Stimulated activated naive CD8-positive, alpha-beta T cell treated with anti-CD3 and anti-CD28 coated beads, Interleukin-15, Interleukin-2, amounts not matched to agents 100 ng/mL and 50 ng/mL, for 24 hours (primary cell): ENCODE measurements around the gene CFAP43.

Source experiments
- H3K27ac Mint-ChIP-seq: one replicate; pipeline ENCODE4 v1.8.0; 2021; ENCODE audit warnings: mild to moderate bottlenecking, mixed read lengths
- H3K27me3 Mint-ChIP-seq: one replicate; pipeline ENCODE4 v1.8.0; 2021; ENCODE audit warnings: mixed read lengths
- H3K36me3 Mint-ChIP-seq: one replicate; pipeline ENCODE4 v1.8.0; 2021; ENCODE audit warnings: low read depth, mixed read lengths
- H3K4me1 Mint-ChIP-seq: one replicate; pipeline ENCODE4 v1.8.0; 2021; ENCODE audit warnings: low read depth, mixed read lengths
- H3K4me3 Mint-ChIP-seq: one replicate; pipeline ENCODE4 v1.8.0; 2021; ENCODE audit warnings: mild to moderate bottlenecking, mixed read lengths
- H3K9me3 Mint-ChIP-seq: one replicate; pipeline ENCODE4 v1.8.0; 2021; ENCODE audit warnings: mixed read lengths

The CFAP43 gene

DNA sequence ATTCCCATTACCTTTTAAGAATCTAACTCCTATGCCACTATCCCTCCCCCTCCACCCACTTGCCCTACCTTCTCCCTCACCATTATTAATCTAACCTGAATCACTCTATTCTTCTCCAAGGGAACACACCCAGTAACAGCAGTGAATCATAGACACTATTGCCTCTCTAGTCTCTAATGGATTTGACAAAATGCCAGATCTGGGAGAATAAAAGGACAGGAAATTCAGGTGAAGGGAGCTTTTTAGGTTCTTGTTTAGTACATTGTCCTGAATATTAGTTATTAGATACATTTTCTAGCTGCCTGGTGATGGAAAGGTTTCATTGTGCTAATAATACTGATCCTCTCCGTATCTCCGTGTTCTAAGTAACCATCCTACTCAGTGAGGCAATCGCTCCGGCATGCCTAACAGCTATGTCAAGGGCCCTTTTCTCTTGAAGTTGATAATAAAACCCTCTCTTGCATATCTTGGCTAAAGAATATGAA is 114.3 kb downstream of the CFAP43 start:
- H3K4me1 Mint-ChIP-seq = peaks cover 42% of the 10 kb centered on the region
- H3K27me3 Mint-ChIP-seq = no peaks in the 10 kb centered on the region
- no peaks in the 10 kb centered on the region for H3K36me3 Mint-ChIP-seq
- H3K4me3 Mint-ChIP-seq = no peak overlapping the region
- H3K9me3 Mint-ChIP-seq = no peaks in the 10 kb centered on the region
- no peak overlapping the region for H3K27ac Mint-ChIP-seq

DNA sequence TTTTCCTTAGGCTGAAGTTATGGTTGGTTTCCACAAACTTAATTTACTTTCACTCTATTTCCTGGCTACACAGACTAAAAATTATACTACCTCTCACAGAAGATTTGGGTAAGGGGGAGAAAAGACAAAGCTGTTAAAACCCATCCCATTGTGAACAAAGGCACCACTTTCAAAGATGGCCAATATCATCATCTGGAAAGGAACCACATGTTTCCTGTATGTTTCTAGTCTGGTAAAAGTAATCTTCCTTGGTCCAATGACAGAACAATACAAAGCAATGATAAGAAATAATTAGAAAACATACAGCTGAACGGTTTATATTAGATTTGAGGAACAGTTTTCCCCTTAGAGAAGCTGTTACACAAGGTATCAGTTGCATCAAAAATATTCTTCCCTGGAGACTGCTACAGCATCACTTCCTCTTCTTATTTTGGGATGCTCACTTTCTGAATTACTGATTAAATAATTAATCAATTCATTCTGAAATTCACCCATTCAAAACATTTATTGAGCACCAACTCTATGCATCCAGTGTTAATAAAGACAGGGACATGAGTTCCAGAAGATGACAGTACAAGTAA is 118.7 kb downstream of the CFAP43 start:
- Mint-ChIP-seq H3K4me1 (peaks cover 33% of the 10 kb centered on the region), H3K27ac (no peak overlapping the region), H3K4me3 (no peak overlapping the region), H3K36me3 (no peaks in the 10 kb centered on the region), H3K9me3 (no peaks in the 10 kb centered on the region), H3K27me3 (peaks cover 9% of the 10 kb centered on the region)

DNA sequence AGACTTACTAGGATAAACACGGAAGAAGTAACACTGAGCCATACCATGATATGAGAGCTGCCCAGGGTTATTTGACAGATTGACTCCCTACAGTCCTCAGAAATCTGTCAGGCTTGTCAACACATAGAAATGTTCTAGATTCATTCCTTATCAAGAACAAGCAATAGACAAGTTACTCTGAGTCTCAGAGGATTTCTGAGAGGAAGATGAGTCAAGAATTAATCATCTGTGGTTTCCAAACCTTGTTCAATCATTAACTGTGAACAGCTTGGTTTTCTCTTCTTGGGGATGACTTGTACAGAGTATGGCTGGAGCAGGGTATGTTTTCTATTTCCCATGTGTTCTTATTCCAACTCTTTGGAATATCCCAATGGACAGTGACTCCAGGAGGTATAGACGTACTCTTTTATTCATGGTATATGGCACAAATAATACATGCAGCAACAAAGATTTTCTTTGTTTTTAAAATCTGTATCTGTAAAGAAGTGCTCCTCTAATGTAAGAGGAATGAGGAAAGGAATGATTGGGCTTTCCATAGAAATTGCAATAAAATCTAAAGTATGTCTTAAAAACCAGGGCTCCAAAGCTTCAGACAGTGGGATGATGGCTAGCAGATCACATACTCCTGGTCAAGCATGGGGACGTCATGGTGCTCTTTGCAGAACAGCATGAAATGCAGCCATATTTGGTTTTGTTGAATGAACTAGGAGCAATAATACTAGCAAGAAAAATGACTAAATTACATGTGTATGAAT is 122.1 kb downstream of the CFAP43 start:
- Mint-ChIP-seq H3K36me3 (no peaks in the 10 kb centered on the region), H3K9me3 (no peaks in the 10 kb centered on the region), H3K27ac (no peak overlapping the region), H3K4me3 (no peak overlapping the region), H3K4me1 (peaks cover 17% of the 10 kb centered on the region), H3K27me3 (peaks cover 9% of the 10 kb centered on the region)

DNA sequence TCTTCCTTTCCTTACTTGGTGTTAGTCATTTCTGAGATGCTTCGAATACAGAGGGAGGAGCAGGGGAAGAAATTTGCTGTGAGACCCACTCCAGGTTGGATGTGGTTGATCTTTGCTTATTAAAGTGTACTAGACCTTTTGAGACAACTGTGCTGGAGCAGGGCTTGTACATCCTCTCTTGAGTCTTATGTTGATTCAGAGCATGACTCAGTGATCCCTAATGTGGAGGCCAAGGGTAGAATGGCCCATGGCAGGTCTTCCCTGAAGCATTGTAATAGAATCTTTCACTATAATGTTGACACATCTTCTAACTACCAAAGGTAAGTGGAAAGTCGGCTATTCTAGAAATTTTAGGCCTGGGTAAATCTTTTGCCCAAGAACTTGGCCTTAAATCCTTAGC is 127.2 kb downstream of the CFAP43 start:
- peaks cover 12% of the 10 kb centered on the region for H3K4me1 Mint-ChIP-seq
- H3K9me3 Mint-ChIP-seq = no peaks in the 10 kb centered on the region
- H3K27me3 Mint-ChIP-seq = peaks cover 4% of the 10 kb centered on the region
- H3K36me3 Mint-ChIP-seq = no peaks in the 10 kb centered on the region
- H3K27ac Mint-ChIP-seq = no peak overlapping the region
- H3K4me3 Mint-ChIP-seq = no peak overlapping the region

DNA sequence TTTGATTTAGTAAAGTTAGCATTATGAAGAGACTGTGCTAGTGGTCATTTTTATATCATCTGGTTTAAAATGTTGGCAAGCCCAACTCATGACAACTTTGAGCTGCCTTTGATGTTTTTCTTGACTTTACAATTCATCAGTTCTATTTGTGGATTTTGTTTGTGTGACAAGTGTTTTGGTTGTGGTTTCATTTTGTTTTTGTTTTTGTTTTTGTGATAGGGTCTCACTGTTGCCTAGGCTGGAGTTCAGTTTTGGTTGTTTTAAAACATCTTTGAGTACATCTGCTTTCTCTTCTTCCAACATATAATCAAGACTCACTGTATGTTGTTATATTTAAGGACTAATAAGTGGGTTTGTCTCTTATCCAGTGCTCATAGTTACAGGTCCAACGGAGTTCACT is 127.7 kb downstream of the CFAP43 start:
- Mint-ChIP-seq H3K27ac (no peak overlapping the region), H3K4me1 (peaks cover 7% of the 10 kb centered on the region), H3K36me3 (no peaks in the 10 kb centered on the region), H3K4me3 (no peak overlapping the region), H3K9me3 (no peaks in the 10 kb centered on the region), H3K27me3 (peaks cover 4% of the 10 kb centered on the region)

DNA sequence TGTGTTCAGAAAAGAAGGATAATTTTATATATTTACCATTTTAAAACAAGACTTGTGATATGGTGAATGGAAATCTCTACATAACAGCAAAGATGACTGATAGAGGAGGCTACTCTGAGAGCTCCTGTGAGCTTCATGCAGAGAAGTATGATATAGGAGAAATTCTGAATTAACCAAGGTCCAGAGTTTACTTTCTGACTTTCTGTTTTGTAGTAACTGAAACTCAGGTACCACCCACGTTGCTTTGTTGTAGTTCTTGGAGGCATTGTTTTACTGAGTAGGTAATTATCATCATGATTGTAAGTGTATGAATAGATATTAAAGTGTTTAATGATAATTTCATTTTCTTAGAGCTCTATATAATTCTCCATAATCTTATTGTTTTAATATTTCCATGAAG is 128.2 kb downstream of the CFAP43 start:
- no peaks in the 10 kb centered on the region for H3K9me3 Mint-ChIP-seq
- no peak overlapping the region for H3K27ac Mint-ChIP-seq
- peaks cover 4% of the 10 kb centered on the region for H3K27me3 Mint-ChIP-seq
- no peaks in the 10 kb centered on the region for H3K36me3 Mint-ChIP-seq
- peaks cover 5% of the 10 kb centered on the region for H3K4me1 Mint-ChIP-seq
- no peak overlapping the region for H3K4me3 Mint-ChIP-seq

DNA sequence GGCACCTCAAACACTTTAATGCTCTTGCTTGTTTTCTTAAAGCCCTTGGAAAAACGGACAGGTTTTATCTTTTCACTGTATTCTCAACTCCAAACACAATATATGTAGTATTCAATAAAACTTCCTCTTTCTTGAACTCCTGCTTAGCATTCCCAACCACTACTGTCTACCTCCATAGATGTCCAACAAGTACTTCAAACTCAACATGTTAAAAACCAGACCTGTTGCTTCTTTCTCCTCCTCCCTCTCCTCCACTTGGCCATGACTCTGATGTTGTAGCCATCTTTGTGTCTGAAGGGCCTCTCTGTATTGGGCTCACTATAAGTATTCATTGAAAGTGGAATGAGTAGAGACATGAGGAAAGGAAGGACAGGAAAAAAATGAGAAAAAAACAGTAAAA is 130.3 kb downstream of the CFAP43 start:
- no peaks in the 10 kb centered on the region for H3K36me3 Mint-ChIP-seq
- H3K4me1 Mint-ChIP-seq = peaks cover 5% of the 10 kb centered on the region
- no peak overlapping the region for H3K27ac Mint-ChIP-seq
- H3K27me3 Mint-ChIP-seq = peaks cover 4% of the 10 kb centered on the region
- peaks cover 5% of the 10 kb centered on the region for H3K9me3 Mint-ChIP-seq
- H3K4me3 Mint-ChIP-seq = no peak overlapping the region

DNA sequence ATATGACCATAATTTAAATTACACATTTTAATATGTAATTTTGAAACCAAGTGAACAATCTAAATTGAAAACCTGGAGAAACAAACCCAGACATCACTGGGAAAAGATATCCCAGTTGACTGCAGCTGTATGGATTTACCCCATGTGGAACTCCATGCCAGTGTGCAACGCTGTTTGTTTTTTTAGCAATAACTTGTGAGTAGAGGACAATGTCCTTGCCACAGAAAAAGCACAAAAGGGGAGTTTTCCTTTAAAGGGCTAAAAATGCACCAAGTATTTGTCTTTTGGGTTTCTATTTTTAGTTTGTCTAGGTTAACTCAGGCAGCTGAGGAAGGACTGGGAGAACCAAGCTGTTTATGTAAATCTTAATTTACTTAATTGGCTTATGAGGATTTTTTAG is 131.4 kb downstream of the CFAP43 start:
- H3K4me3 Mint-ChIP-seq = no peak overlapping the region
- H3K27ac Mint-ChIP-seq = no peak overlapping the region
- peaks cover 8% of the 10 kb centered on the region for H3K27me3 Mint-ChIP-seq
- H3K9me3 Mint-ChIP-seq = peaks cover 11% of the 10 kb centered on the region
- peaks cover 5% of the 10 kb centered on the region for H3K4me1 Mint-ChIP-seq
- H3K36me3 Mint-ChIP-seq = no peaks in the 10 kb centered on the region

DNA sequence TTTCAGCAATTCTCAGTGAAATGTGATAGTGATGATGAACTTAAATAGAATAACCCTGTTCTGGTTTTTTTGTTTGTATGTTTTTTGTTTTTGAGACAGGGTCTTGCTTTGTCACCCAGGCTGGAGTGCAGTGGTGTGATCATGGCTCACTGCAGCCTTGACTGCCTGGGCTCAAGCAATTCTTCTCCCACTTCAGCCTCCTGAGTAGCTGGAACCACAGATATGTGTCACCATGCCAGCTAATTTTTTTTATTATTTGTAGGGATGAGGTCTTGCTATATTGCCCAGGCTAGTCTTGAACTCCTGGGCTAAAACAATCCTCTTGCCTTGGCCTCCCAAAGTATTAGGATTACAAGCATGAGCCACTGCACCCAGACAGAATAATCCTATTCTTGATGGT is 132.2 kb downstream of the CFAP43 start:
- Mint-ChIP-seq H3K4me3 (no peak overlapping the region), H3K9me3 (peaks cover 11% of the 10 kb centered on the region), H3K36me3 (no peaks in the 10 kb centered on the region), H3K27ac (no peak overlapping the region), H3K4me1 (peaks cover 4% of the 10 kb centered on the region), H3K27me3 (peaks cover 8% of the 10 kb centered on the region)

DNA sequence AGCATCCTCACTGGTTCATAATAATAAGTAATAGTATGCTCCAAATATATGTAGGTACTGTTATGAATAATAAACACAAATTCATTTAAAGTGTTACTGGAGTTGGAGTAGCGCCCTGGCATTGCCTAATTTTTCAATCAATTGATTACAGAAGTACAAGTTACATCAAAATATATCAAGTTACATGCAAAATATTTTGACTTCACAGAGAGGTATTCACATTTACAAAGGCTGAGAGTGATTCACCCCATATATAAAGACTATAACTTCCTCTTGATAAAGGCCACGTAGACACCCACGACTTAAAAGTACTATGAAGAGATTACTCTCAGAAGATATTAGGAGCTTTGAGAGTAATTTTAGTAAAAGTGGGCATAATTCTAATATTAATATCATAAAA is 132.9 kb downstream of the CFAP43 start:
- Mint-ChIP-seq H3K36me3 (no peaks in the 10 kb centered on the region), H3K27me3 (peaks cover 8% of the 10 kb centered on the region), H3K9me3 (peaks cover 11% of the 10 kb centered on the region), H3K4me3 (no peak overlapping the region), H3K27ac (no peak overlapping the region), H3K4me1 (peaks cover 4% of the 10 kb centered on the region)

DNA sequence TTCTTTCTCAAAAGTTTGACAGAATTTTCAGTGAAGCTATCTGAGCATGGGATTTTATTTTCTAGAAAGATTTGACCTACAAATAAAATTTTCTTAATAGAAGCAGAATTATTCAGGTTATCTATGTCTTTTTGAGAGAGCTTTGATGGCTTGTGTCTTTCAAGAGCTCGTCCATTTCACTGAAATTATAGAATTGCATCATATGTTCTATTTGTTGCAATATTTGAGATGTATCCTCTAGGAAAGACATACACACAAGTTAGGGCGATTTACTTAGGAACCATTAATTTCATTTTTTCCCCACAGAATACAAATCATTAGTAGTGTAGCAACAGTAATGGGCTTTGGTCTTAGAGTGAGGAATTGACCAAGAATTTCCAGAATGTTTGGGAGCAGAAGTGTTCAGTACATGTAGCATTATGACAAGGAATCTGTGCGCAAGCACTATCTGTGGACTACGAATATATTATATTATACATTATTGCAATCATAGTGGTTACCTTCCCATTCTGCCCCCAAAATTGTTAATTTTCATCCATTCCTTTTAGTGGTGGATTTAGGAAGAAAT is 133.7 kb downstream of the CFAP43 start:
- peaks cover 8% of the 10 kb centered on the region for H3K27me3 Mint-ChIP-seq
- no peak overlapping the region for H3K27ac Mint-ChIP-seq
- no peak overlapping the region for H3K4me3 Mint-ChIP-seq
- peaks cover 11% of the 10 kb centered on the region for H3K9me3 Mint-ChIP-seq
- no peaks in the 10 kb centered on the region for H3K36me3 Mint-ChIP-seq
- H3K4me1 Mint-ChIP-seq = peaks cover 13% of the 10 kb centered on the region

DNA sequence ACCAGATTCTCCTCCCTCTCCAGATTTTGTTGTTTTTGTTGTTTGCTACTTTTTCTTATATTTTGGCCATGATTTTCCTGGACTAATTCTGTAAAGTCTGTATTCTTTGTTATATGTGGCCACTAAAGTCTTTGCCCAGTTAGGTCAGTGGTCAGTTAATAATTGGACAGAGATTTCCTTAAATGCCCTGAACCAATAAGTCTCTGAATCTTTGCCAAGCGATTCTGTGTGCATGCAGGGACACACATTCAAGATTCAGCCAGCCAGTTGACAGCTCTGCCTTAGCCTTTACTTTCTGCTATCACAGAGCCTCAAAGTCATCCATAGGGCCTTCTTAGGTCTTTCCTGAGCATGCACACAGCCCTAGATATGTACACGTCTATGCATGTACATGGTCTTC is 135.5 kb downstream of the CFAP43 start:
- H3K4me1 Mint-ChIP-seq = peaks cover 17% of the 10 kb centered on the region
- H3K27me3 Mint-ChIP-seq = peaks cover 4% of the 10 kb centered on the region

DNA sequence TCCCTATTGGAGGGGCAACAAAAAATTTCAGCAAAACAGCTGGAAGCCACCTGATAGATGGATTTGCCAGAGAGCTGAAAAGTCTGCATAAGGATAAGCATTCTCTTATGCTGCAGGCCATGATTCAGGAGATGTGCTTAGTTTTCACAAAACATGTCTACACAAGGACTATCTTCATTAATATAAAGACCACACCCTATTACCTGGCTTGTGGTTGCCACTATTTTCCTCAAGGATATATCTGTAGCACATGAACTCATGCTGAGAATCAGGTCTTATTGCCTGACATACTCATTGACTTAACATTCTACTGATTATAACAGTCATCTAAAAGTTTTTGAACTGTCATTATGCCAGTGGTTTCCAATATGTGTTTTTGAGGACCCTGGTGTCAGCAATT is 139.4 kb downstream of the CFAP43 start:
- Mint-ChIP-seq H3K27me3 (peaks cover 4% of the 10 kb centered on the region), H3K27ac (no peak overlapping the region), H3K4me1 (peaks cover 21% of the 10 kb centered on the region), H3K9me3 (peaks cover 11% of the 10 kb centered on the region), H3K4me3 (no peak overlapping the region), H3K36me3 (no peaks in the 10 kb centered on the region)

More for the DNA sequence above, 135.5 kb downstream of the CFAP43 start:
- no peak overlapping the region for H3K4me3 Mint-ChIP-seq
- H3K36me3 Mint-ChIP-seq = no peaks in the 10 kb centered on the region
- no peak overlapping the region for H3K27ac Mint-ChIP-seq
- H3K9me3 Mint-ChIP-seq = peaks cover 11% of the 10 kb centered on the region

DNA sequence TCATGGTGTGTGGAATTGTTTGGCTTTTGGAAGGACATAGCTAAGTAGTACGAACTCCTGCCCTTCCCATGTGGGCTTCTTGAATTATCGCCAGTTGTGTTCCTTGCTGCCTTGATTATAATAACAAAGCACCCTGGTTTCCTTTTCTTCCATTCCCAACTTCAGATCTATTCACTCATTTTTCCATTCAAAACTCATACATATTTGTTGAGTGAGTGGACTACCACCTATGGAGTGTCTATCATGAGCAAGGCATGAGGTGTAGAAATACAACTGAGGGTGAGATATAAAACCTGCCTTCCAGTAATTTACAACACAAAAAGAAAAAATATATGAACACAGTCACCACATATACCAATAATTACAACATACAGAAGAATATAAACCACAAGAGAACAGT is 141.6 kb downstream of the CFAP43 start:
- Mint-ChIP-seq H3K4me1 (peaks cover 21% of the 10 kb centered on the region), H3K36me3 (no peaks in the 10 kb centered on the region), H3K27me3 (no peaks in the 10 kb centered on the region), H3K9me3 (no peaks in the 10 kb centered on the region), H3K4me3 (no peak overlapping the region), H3K27ac (no peak overlapping the region)

DNA sequence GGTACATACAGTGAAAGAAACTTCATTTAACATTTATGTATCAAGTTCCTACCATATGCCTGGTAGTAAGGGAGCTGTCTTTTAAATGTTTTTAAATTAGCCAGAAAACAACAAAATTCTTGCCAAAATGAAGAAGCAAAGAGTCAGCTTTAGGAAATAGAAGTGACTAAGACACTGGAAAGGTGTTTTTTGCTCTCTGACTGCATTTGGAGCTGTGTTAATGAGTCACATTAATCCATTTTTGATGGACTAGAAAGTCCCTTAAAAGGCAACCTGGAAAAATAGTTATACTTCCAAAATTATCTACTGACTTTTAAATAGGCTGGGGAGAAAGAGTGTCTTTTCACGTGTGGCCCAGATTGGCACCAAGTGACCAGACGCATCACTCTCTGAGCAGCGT is 142.5 kb downstream of the CFAP43 start:
- H3K4me1 Mint-ChIP-seq = peaks cover 17% of the 10 kb centered on the region

More for the DNA sequence above, 142.5 kb downstream of the CFAP43 start:
- no peaks in the 10 kb centered on the region for H3K36me3 Mint-ChIP-seq
- no peak overlapping the region for H3K4me3 Mint-ChIP-seq
- H3K27ac Mint-ChIP-seq = no peak overlapping the region
- H3K9me3 Mint-ChIP-seq = no peaks in the 10 kb centered on the region
- H3K27me3 Mint-ChIP-seq = no peaks in the 10 kb centered on the region
